Breast epithelium (tissue), 4 donors: ENCODE measurements around the gene CST1. TPM values are rescaled to one million over a fixed set of nuclear protein-coding genes. Genes with fewer than 3 reads are reported as not detected.
"Not testable (repeated sequence)": the region's sequence is repeated elsewhere in the genome, so short reads cannot be mapped to it uniquely, and the experiment has no call there.

ENCODE experiments used
- DNase-seq, 2 donors: peaks; one replicate each; pipeline ENCODE4 v3.0.0-alpha.2; 2019; ENCODE audit warnings: low spot score in 2 of 2
- H3K27ac ChIP-seq, 2 donors: fragments of 200-600 bp; sonication (generic) in 1 of 2; one replicate each; pipeline ENCODE4 v1.5.1; 2016 to 2019; ENCODE audit warnings: mild to moderate bottlenecking in 1 of 2
- H3K27me3 ChIP-seq, 2 donors: fragments of 200-600 bp; sonication (generic) in 1 of 2; one replicate each; pipeline versions ENCODE4 v1.5.1 to v1.6.0; 2017 to 2019; ENCODE audit warnings: control low read depth in 1 of 2, mild to moderate bottlenecking in 1 of 2
- H3K36me3 ChIP-seq: fragments of 200-600 bp; one replicate; pipeline ENCODE4 v1.5.1; 2019
- H3K4me1 ChIP-seq, 2 donors: fragments of 200-600 bp; sonication (generic); one replicate each; pipeline ENCODE4 v1.5.1; 2016 to 2019; ENCODE audit warnings: control low read depth in 1 of 2
- H3K4me3 ChIP-seq, 3 donors: fragments of 200-600 bp; sonication (generic); 1 replicate in 2 of 3; 2 replicates in 1 of 3; pipeline ENCODE4 v1.5.1; 2016 to 2019; ENCODE audit warnings: mild to moderate bottlenecking in 3 of 3, moderate library complexity in 2 of 3
- H3K9me3 ChIP-seq, 2 donors: fragments of 200-600 bp; sonication (generic) in 1 of 2; one replicate each; pipeline ENCODE4 v1.5.1; 2016 to 2019; ENCODE audit warnings: control low read depth in 1 of 2
- POLR2A ChIP-seq: fragments of 450-650 bp; IDR thresholded peaks from one replicate; pipeline ENCODE4 v1.6.1; 2016; ENCODE audit warnings: antibody characterized with exemption, mild to moderate bottlenecking, moderate library complexity
- POLR2AphosphoS5 ChIP-seq, 3 donors: sonication (generic); formaldehyde crosslinking; IDR thresholded peaks; one replicate each; pipeline ENCODE4 v1.6.1; 2017; ENCODE audit warnings: antibody characterized with exemption in 3 of 3
- intact Hi-C: fragments of 100-400 bp; cut with DNase I; formaldehyde crosslinking; loops from one replicate; pipeline ENCODE4 v1.15.1; 2023; ENCODE audit warnings: low total_unique reads
- total RNA-seq, 3 donors: library from RNA; depleted of rRNA; stranded (reverse); fragments of >200 nt; gene quantifications; one replicate each; pipeline ENCODE4 v1.1.0, GENCODE V29; 2016
- TF ChIP-seq, protein P1 (sequence below), 3 donors: fragments of 450-650 bp; IDR thresholded peaks; one replicate each; pipeline ENCODE4 v1.5.1; 2016 to 2017; ENCODE audit warnings: antibody characterized with exemption in 3 of 3, mild to moderate bottlenecking in 3 of 3, moderate library complexity in 3 of 3

Gene CST1
- total RNA-seq, 3 donors from 2014 or later, result not detected

DNA sequence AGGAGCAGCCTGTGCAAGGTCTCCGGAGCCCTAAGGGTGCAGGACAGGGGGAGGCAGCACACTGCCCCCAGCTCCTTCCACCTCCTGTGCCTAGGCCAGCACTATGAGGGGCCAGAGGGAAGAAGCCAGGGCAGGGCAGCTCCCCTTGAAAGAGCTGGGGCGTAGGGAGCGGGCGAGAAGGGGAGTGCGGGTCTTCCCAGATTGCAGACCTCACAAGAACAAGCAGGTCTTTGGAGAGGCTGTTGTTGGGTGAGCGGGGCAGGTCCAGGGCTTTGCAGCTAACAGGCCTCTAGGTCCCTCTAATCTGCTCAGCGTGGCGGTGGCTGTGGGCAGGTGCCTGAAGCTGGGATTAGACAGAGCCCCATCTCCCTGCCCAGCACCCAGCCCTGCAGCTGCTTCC, 22.4 kb upstream of the CST1 start:
- Histone ChIP-seq H3K36me3 (no peaks in the 10 kb centered on the region), H3K27ac (no peak overlapping the region), H3K4me3 (no peak overlapping the region), H3K27me3 (no peaks in the 10 kb centered on the region), H3K4me1 (no peaks in the 10 kb centered on the region), H3K9me3 (no peaks in the 10 kb centered on the region)
- no peak for DNase-seq
- intact Hi-C loops, result no loop called here
- TF ChIP-seq POLR2A (no peak), POLR2AphosphoS5 (IDR thresholded peaks at IDR 0.05) (no peak)
- TF ChIP-seq, protein P1, sequence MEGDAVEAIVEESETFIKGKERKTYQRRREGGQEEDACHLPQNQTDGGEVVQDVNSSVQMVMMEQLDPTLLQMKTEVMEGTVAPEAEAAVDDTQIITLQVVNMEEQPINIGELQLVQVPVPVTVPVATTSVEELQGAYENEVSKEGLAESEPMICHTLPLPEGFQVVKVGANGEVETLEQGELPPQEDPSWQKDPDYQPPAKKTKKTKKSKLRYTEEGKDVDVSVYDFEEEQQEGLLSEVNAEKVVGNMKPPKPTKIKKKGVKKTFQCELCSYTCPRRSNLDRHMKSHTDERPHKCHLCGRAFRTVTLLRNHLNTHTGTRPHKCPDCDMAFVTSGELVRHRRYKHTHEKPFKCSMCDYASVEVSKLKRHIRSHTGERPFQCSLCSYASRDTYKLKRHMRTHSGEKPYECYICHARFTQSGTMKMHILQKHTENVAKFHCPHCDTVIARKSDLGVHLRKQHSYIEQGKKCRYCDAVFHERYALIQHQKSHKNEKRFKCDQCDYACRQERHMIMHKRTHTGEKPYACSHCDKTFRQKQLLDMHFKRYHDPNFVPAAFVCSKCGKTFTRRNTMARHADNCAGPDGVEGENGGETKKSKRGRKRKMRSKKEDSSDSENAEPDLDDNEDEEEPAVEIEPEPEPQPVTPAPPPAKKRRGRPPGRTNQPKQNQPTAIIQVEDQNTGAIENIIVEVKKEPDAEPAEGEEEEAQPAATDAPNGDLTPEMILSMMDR (IDR thresholded peaks at IDR 0.05), result no peak

DNA sequence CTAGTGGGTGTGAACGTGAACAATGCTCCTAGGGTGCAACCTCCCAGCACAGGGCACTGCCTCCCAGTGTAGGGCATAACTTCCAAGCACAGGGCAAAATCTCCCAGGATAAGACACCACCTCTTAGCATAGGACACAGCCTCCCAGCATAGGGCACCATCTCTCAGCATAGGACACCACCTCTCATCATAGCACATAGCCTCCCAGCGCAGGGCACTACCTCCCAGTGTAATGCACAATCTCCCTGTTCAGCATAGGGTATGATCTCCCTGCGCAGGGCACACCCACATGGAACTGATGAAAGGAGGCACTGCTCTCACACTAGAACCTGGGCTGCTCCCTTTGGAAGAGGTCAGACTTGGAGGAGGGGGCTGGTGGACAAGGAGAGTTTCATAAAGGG, 21.3 kb upstream of the CST1 start:
- intact Hi-C loops, result no loop called here
- no peaks in the 10 kb centered on the region for H3K27me3 ChIP-seq
- TF ChIP-seq, protein P1 (IDR thresholded peaks at IDR 0.05), result no peak
- TF ChIP-seq POLR2A (no peak), POLR2AphosphoS5 (IDR thresholded peaks at IDR 0.05) (no peak)
- no peaks in the 10 kb centered on the region for H3K4me1 ChIP-seq
- no peak overlapping the region for H3K4me3 ChIP-seq
- H3K27ac ChIP-seq, result no peak overlapping the region
- H3K36me3 ChIP-seq, result no peaks in the 10 kb centered on the region
- DNase-seq, result no peak
- H3K9me3 ChIP-seq, result no peaks in the 10 kb centered on the region

DNA sequence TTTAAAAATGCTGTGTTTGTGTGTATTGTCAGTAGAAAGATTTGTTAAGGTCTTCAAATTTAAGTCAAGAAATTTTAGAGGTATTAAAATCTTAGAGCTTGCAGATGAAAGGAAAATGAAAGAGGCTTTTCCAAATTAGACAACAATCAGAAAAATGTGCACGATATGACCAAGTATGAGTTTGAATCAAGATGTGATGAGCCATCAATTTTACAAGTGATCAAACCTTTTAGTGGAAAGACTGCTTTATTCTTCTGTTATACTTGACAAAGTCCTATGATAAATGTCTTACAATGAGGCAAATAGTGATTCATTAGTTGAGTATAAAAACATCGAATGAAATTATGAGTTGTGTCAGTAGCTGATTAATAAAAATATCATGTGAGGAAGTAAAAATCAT, 19.6 kb upstream of the CST1 start:
- no peak for DNase-seq
- intact Hi-C loops, result no loop called here
- Histone ChIP-seq H3K27ac (no peak overlapping the region), H3K36me3 (no peaks in the 10 kb centered on the region), H3K4me1 (no peaks in the 10 kb centered on the region), H3K27me3 (no peaks in the 10 kb centered on the region), H3K9me3 (no peaks in the 10 kb centered on the region), H3K4me3 (no peak overlapping the region)
- TF ChIP-seq, protein P1 (IDR thresholded peaks at IDR 0.05), result no peak
- no peak for TF ChIP-seq POLR2AphosphoS5 (IDR thresholded peaks at IDR 0.05)

DNA sequence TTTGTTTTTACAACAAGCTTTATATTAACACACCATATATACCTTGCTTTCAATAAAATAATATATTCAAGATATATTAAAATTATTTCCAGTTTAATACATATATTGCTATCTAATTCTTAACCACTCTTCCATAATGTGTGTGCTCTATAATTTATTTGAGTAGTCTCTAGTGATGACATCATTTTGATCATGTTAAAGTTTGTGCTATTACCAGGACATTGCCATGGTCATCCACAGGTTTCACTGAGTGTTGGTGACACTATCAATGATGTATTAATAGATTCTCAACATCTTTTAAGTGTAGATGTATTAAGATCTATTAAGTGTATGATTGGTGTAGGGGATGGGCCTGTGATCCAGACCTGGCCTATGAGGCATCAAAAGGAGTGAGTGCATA, 17.8 kb upstream of the CST1 start:
- DNase-seq, H3K36me3 ChIP-seq, H3K27me3 ChIP-seq, H3K4me3 ChIP-seq, H3K9me3 ChIP-seq, H3K27ac ChIP-seq, H3K4me1 ChIP-seq, intact Hi-C loops: not testable (repeated sequence)

DNA sequence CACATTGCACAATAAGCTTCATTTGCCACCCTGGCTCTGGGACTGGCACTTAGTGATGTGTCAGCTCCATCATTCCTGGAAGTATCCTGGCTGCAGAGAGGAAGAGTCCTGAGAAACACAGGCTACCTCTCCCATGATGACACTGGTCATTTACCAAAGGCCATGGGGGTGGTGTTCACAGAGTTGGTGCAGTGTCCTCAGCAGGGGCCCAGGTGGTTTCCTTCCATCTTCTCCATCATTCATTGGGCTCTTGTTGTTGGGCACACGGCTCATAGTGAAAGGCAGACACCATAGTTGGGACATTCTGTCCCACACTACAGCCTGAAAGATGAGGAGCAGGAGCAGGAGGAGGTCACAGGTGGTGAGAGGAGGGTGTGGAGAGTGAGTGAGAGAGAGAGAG, 15.8 kb upstream of the CST1 start:
- TF ChIP-seq POLR2AphosphoS5 (IDR thresholded peaks at IDR 0.05) (no peak), POLR2A (no peak)
- TF ChIP-seq, protein P1 (IDR thresholded peaks at IDR 0.05), result no peak
- no peak for DNase-seq

DNA sequence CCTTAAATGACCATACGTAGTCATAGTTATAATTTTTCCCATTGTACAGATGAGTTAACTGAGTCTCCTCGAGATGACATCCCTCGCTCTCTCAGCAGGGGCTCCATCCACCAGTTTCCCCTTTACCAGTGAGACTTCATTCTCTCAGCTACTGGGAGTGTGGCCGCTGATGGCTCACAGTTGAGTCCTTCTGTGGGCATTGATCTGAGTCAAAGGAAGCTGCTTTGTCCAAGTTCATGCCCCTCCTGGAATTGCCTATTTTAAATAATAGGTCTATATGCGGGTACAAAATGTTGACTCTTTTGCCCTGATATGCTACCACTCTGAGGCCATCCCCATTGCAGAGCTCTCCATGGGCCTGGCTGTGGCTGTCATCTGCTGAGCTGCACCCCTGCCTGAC, 14.8 kb upstream of the CST1 start:
- Histone ChIP-seq H3K36me3 (no peaks in the 10 kb centered on the region), H3K27ac (no peak overlapping the region), H3K27me3 (no peaks in the 10 kb centered on the region), H3K9me3 (no peaks in the 10 kb centered on the region), H3K4me3 (no peak overlapping the region), H3K4me1 (no peaks in the 10 kb centered on the region)
- intact Hi-C loops, result no loop called here
- no peak for DNase-seq
- no peak for TF ChIP-seq POLR2A
- no peak for TF ChIP-seq POLR2AphosphoS5 (IDR thresholded peaks at IDR 0.05)
- TF ChIP-seq, protein P1 (IDR thresholded peaks at IDR 0.05), result no peak

More for the DNA sequence above, 15.8 kb upstream of the CST1 start:
- Histone ChIP-seq H3K9me3 (no peaks in the 10 kb centered on the region), H3K27me3 (no peaks in the 10 kb centered on the region), H3K4me3 (no peak overlapping the region), H3K4me1 (no peaks in the 10 kb centered on the region), H3K36me3 (no peaks in the 10 kb centered on the region), H3K27ac (no peak overlapping the region)
- intact Hi-C loops, result no loop called here

DNA sequence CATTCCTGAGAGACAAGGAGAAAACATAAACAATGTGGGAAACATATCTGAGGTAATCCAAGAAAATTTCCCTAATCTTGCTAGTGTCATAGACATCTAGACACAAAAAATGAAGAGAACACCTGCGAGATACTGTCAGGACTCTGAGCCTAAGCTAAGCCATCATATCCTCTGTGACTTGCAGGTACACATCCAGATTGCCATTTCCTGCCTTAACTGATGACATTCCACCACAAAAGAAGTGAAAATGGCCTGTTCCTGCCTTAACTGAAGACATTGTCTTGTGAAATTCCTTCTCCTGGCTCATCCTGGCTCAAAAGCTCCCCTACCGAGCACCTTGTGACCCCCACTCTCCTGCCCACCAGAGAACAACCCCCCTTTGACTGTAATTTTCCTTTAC, 13.9 kb upstream of the CST1 start:
- DNase-seq, intact Hi-C loops, H3K27ac ChIP-seq, H3K36me3 ChIP-seq, H3K4me1 ChIP-seq, H3K9me3 ChIP-seq, H3K4me3 ChIP-seq, H3K27me3 ChIP-seq: not testable (repeated sequence)
